Measurements from ENCODE around the gene SLC25A22.
A peak's percentile ranks its signal among the peaks of the same experiment; 100 is the strongest.

The SLC25A22 gene

GRCh38 chr11:772429-773390 is 25.4 kb downstream of the SLC25A22 start:
- no peak for DNase-seq (ENCODE audit: low read depth in 3 of 3)

- DNase-seq (ENCODE audit: low read depth in 3 of 3): no peak
These were observed 26.4 kb downstream of the SLC25A22 start for GRCh38 chr11:771617-772204.

DNA sequence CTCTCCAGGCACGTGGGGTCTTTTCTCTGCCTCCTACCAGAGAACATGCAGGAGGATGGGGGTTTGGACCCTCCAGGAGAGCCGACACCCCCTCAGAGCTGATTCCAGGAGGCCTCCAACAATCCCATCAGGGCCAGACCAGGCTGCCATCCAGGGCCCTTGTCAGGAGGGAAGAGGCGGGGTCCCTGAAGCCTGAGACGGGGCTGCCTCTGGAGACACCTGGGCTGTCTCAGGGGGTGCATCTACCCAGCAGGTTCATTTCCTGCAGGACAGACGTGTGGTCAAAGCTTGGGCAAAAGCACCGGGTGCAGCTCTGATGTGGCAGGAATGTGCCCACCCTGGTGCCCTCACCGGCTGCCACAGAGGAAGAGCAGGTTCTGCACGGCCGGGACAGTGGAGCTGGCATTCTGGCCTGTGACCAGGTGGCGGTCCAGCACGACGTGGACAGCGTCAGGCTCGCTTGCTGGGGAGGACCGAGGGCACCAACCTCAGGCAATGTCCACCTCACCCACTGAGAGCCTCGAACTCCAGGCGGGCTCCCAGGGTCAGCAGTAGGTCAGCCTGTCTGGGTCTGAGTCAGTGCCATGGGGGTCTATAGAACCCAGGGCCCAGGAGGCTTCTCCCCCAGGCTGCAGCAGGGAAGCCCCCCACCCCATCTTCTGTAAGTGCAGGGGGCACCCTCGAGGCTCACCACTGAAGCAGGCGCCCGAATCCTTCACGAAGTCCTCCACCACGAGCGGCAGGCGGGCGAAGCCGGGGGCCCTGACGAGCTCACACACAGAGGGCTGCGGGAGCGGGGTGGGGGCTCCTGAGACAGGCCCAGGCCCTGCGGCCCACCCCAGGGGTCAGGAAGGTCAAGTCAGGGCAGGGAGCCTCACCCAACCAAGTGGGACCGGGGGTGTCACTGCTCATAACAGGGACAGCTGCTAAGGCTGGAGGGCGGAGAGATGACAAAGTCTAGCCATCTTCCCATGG is 27.2 kb downstream of the SLC25A22 start:
- no peak for DNase-seq (ENCODE audit: low read depth in 3 of 3)

GRCh38 chr11:769887-770641 is 28.0 kb downstream of the SLC25A22 start:
- no peak for DNase-seq (ENCODE audit: low read depth in 3 of 3)

- DNase-seq (ENCODE audit: low read depth in 3 of 3): no peak
These were observed 30.8 kb downstream of the SLC25A22 start for GRCh38 chr11:767238-767637.

DNA sequence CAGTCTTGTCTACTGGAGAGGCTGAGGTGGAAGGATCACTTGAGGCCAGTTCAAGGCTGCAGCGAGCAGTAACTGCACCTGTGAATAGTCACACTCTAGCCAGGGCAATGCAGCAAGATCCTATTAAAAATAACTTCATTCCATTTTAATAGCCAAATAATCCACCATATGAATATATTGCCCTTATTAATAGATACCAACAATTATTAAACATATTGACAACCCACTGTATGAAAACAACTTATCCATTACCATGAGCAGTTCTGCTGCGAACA is 31.2 kb downstream of the SLC25A22 start:
- no peak for DNase-seq (ENCODE audit: low read depth in 3 of 3)

GRCh38 chr11:766106-766935 is 31.8 kb downstream of the SLC25A22 start:
- DNase-seq (ENCODE audit: low read depth in 3 of 3): no peak

DNA sequence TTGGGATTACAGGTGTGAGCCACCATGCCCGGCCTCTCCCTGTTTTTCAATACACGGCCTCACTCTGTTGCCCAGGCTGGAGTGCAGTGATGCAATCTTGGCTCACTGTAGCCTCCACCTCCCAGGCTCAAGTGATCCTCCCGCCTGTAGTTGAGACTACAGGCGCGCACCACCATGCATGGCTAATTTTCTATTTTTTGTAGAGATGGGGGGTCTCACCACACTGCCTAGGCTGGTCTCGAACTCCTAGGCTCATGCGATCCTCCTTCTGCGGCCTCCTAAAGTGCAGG is 32.3 kb downstream of the SLC25A22 start:
- no peak for DNase-seq (ENCODE audit: low read depth in 3 of 3)

DNA sequence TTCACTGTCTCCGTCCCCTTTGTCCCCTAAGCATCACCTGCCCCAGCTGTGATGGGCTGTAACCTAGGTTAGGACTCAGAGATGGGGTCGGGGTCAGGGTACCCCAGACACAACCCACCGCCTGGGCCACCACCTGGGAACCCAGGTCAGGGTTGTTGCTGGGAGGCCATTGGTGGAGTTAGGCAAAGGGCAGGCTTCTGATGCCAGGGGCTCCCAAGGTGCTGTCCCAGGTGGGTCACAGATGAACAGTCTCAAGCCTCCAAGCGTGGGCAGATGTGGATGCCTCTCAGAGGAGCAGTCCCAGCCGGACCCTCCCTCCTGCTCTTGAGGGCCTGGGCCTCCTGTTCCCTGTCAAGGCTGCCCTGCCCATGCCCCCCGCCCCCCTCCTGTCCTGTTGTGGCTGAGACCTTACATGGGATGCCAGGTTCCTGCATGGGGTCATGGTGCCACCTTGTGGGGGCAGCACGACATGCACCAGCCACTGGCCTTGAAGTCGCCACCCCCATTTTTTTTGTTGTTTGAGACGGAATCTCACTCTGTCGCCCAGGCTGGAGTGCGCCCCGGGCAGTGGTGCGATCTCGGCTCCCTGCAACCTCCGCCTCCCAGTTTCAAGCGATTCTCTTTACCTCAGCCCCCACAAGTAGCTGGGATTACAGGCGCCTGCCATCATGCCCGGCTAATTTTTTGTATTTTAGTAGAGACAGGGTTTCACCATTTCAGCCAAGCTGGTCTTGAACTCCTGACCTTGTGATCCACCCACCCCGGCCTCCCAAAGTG is 32.9 kb downstream of the SLC25A22 start:
- peak in 1 of 3 experiments; percentile 58 for DNase-seq (ENCODE audit: low read depth in 3 of 3)

DNA sequence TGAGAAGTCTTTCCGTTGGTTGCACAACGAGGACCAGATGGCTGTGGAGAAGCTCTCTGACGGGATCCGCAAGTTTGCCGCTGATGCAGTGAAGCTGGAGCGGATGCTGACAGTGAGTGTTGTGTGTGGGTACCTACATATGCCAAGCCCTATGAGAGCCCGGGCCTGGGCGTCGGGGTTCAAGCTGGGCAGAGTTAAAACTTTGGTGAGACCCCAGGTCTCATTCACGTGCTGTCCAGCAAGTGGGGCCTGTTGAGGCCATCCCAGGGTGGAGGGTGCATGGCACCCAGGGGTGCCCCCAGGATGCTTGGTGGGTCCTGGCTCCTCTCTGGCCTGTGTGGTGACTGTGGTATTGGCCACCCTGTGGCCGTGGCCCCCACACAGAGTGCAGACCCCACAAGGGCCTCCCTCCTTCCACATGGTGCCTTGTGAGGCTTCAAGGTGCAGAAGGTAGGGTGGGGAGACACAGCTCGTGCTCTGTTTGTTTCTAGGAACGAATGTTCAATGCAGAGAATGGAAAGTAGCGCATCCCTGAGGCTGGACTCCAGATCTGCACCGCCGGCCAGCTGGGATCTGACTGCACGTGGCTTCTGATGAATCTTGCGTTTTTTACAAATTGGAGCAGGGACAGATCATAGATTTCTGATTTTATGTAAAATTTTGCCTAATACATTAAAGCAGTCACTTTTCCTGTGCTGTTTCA is 33.6 kb downstream of the SLC25A22 start:
- DNase-seq (ENCODE audit: low read depth in 3 of 3): no peak

DNA sequence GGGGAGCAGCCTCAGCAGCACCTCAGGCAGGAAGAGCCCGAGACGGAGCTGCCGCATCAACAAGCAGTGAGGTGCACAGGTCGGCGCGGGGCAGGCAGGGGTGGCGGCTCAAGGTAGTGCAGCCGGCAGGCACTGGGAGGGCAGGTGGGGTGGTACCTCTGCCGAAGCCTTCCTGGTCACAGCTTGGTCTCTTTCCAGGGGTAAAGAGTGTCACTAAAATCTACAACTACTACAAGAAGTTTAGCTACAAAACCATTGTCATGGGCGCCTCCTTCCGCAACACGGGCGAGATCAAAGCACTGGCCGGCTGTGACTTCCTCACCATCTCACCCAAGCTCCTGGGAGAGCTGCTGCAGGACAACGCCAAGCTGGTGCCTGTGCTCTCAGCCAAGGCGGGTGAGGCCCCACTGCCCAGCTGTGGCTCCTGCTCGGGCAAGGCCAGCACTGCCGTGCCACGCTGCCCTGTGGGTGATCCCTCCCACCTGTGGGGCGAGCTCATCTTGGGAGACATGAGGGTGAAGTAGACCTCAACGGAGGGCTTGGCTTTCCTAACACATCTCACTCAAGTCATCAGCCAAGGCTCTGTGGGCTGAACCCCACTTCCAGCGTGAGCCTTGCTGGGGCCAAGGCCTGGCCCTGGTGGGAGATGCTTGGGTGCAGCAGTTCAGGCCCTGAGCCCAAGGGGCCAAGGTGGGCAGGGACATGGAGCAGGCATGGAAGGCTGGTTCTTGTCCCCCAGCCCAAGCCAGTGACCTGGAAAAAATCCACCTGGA is 34.3 kb downstream of the SLC25A22 start:
- no peak for DNase-seq (ENCODE audit: low read depth in 3 of 3)

DNA sequence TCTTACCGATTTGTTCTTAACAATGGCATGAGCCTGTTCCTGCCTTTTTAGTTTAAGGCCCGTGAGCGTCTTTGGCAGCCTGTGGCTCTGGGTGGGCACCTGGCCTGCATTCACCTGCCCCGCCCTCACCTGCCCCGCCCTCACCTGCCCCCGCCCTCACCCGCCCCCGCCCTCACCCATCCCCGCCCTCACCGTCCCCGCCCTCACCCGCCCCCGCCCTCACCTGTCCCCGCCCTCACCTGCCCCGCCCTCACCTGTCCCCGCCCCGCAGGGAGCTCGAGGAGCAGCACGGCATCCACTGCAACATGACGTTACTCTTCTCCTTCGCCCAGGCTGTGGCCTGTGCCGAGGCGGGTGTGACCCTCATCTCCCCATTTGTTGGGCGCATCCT is 35.0 kb downstream of the SLC25A22 start:
- no peak for DNase-seq (ENCODE audit: low read depth in 3 of 3)

DNA sequence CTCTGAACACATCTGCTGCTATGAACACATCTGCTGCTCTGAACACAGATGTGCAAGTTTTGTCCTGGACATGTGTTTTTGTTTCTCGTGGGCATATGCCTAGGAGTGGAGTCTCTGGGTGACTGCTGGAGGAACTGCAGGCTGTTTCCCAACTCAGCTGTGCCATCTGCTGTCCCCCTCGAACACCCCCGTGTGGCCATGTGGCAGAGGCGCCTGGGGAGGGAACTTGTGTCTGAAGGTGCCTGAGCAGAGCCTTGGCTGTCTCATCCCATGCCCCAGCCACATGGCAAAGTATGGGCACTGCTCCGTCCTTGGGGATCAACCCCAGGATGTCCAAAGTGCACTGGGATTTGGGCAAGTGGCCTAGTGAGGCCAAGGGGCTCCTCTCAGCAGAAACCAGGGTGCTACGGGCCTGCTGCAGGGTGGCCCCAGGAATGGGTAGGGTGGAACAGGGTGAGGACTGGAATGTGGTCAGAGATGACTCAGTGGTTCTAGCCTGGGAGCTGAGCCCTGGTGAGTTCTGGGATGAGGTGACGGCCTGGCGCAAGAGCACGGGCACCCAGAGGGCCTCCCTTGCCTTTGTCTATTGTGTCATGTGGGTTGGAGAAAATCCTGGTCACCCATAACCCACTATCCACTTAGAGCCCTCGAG is 35.5 kb downstream of the SLC25A22 start:
- DNase-seq (ENCODE audit: low read depth in 3 of 3): no peak

GRCh38 chr11:761526-762108 is 36.5 kb downstream of the SLC25A22 start:
- no peak for DNase-seq (ENCODE audit: low read depth in 3 of 3)

GRCh38 chr11:760236-760635 is 37.8 kb downstream of the SLC25A22 start:
- DNase-seq (ENCODE audit: low read depth in 3 of 3): no peak

DNA sequence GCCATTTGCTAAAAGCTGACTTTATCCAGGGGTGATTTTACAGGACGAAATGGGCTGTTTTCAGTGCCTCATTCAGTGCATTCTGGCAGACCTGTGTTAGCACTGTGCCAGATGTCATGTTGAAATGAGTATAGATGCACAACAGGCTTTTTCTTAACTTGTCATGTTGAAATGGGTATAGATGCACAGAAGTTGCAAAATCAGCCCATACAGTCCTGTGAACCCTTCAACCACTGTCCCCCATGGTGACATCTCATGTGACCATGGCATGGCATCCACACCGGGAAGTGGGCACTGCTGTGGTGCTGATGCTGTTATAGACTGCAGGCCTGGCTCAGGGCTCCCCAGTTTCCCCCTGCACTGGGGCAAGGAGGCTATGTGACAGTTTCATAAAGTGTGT is 48.4 kb downstream of the SLC25A22 start:
- no peak for DNase-seq (ENCODE audit: low read depth in 3 of 3)

DNA sequence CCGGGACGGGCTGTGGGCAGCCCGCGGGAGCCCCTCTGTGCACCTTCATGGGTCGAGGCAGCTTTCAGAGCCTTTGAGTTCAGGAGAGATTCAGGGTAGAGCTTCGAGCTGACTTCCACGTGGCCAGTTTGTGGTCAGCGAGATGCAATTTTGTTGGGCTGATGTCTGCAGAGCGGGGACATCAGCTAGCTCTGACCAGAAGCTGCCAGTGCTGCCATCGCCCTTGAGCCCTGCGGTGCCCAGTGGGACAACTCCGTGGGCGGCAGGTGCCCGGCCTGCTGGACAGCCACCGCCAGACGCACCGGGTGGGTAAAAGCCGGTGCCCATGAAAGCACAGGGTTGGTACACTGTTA is 50.1 kb downstream of the SLC25A22 start:
- DNase-seq (ENCODE audit: low read depth in 3 of 3): no peak
